IMR-90 (cell line): ENCODE results near the gene C14orf119. TPM values are rescaled to one million over a fixed set of nuclear protein-coding genes. Genes with fewer than 3 reads are reported as not detected.

Experiments
- ATAC-seq: fragments of 200-7000 bp; cut with Tn5 transposase; 2 replicates; pipeline ENCODE4 v1.9.1; 2020; ENCODE audit warnings: low read depth, mild to moderate bottlenecking, moderate library complexity
- BruUV-seq: library from RNA; stranded (reverse); fragments of 400-500 nt; replicated peaks from 2 replicates; lab custom pipeline; 2021; lab: Mats Ljungman, UMichigan
- CTCF ChIA-PET: fragments of 300-600 bp; formaldehyde crosslinking; extraction: SDS; loops from one replicate; lab custom pipeline; 2021; ENCODE audit warnings: antibody characterized with exemption; lab: Yijun Ruan, JAX
- POLR2A ChIA-PET: fragments of 300-600 bp; sonication (Branson Sonifier 250); formaldehyde crosslinking; loops from one replicate; lab custom pipeline; 2022; ENCODE audit warnings: antibody characterized with exemption; ENCODE audit not compliant: unreplicated experiment; lab: Charles Lee
- DNase-seq: peaks from one replicate; pipeline ENCODE4 v3.0.0; 2013
- H2AFZ ChIP-seq: replicated peaks from 2 replicates; pipeline ENCODE3; 2013; ENCODE audit warnings: low read length, mild to moderate bottlenecking; ENCODE audit not compliant: poor library complexity
- H2AK5ac ChIP-seq: 2 replicates; pipeline ENCODE4 v1.6.1; 2013; ENCODE audit warnings: low read depth, low read length, inconsistent platforms
- H2AK9ac ChIP-seq: replicated peaks from 2 replicates; pipeline ENCODE3; 2013; ENCODE audit warnings: mild to moderate bottlenecking, low read depth, low read length, moderate library complexity; ENCODE audit not compliant: poor library complexity
- H2BK120ac ChIP-seq: 2 replicates; pipeline ENCODE4 v1.6.1; 2013; ENCODE audit warnings: low read depth, low read length, inconsistent platforms
- H2BK15ac ChIP-seq: 3 replicates; pipeline ENCODE4 v1.6.1; 2013; ENCODE audit warnings: low read depth, low read length, inconsistent platforms
- H2BK20ac ChIP-seq: 2 replicates; pipeline ENCODE4 v1.6.1; 2013; ENCODE audit warnings: low read depth, mild to moderate bottlenecking, inconsistent platforms, low read length, moderate library complexity
- H2BK5ac ChIP-seq: 2 replicates; pipeline ENCODE4 v1.6.1; 2013; ENCODE audit warnings: mild to moderate bottlenecking, low read depth, low read length, inconsistent platforms; ENCODE audit not compliant: poor library complexity, severe bottlenecking
- H3K14ac ChIP-seq: replicated peaks from 2 replicates; pipeline ENCODE4 v1.6.1; 2013; ENCODE audit warnings: low read depth, low read length, inconsistent platforms
- H3K18ac ChIP-seq: 2 replicates; pipeline ENCODE4 v1.6.1; 2013; ENCODE audit warnings: low read depth, low read length, control low read depth
- H3K23ac ChIP-seq: 2 replicates; pipeline ENCODE4 v1.6.1; 2013; ENCODE audit warnings: low read depth, low read length, inconsistent platforms
- H3K27ac ChIP-seq: 2 replicates; pipeline ENCODE4 v1.5.1; 2013; ENCODE audit warnings: mild to moderate bottlenecking, control low read depth, low read length; ENCODE audit not compliant: insufficient read depth
- H3K27me3 ChIP-seq: 2 replicates; pipeline ENCODE4 v1.6.1; 2013; ENCODE audit warnings: low read length; ENCODE audit not compliant: control insufficient read depth, insufficient read depth
- H3K36me3 ChIP-seq: 2 replicates; pipeline ENCODE4 v1.6.1; 2013; ENCODE audit warnings: low read length, mixed read lengths; ENCODE audit not compliant: control insufficient read depth, insufficient read depth
- H3K4ac ChIP-seq: 2 replicates; pipeline ENCODE4 v1.6.1; 2013; ENCODE audit warnings: low read depth, low read length, inconsistent platforms
- H3K4me1 ChIP-seq: 2 replicates; pipeline ENCODE4 v1.6.1; 2013; ENCODE audit warnings: low read length, mixed read lengths; ENCODE audit not compliant: control insufficient read depth, insufficient read depth
- H3K4me2 ChIP-seq: 2 replicates; pipeline ENCODE4 v1.6.1; 2013; ENCODE audit warnings: low read depth, mild to moderate bottlenecking, control low read depth, low read length, moderate library complexity
- H3K4me3 ChIP-seq: 2 replicates; pipeline ENCODE4 v1.5.1; 2013; ENCODE audit warnings: low read depth, mild to moderate bottlenecking, control low read depth, low read length, moderate library complexity; ENCODE audit not compliant: insufficient read depth
- H3K56ac ChIP-seq: 2 replicates; pipeline ENCODE4 v1.6.1; 2013; ENCODE audit warnings: low read length, inconsistent platforms; ENCODE audit not compliant: insufficient read depth; ENCODE audit errors: extremely low read depth
- H3K79me1 ChIP-seq, 2 experiments: 2 replicates each; pipeline ENCODE4 v1.6.1; 2013; ENCODE audit warnings: low read length in 2 of 2, inconsistent platforms in 1 of 2, low read depth in 1 of 2
- H3K9ac ChIP-seq: 2 replicates; pipeline ENCODE4 v1.6.1; 2013; ENCODE audit warnings: low read depth, low read length, control low read depth
- H3K9me1 ChIP-seq: 2 replicates; pipeline ENCODE4 v1.6.1; 2013; ENCODE audit warnings: low read length, inconsistent platforms; ENCODE audit not compliant: insufficient read depth
- H3K9me3 ChIP-seq: 2 replicates; pipeline ENCODE4 v1.6.1; 2013; ENCODE audit warnings: low read length; ENCODE audit not compliant: control insufficient read depth, insufficient read depth
- H4K20me1 ChIP-seq: 2 replicates; pipeline ENCODE4 v1.6.1; 2013; ENCODE audit warnings: low read length, inconsistent platforms; ENCODE audit not compliant: insufficient read depth
- H4K5ac ChIP-seq: 2 replicates; pipeline ENCODE4 v1.6.1; 2013; ENCODE audit warnings: mild to moderate bottlenecking, low read depth, low read length, control low read depth
- H4K8ac ChIP-seq, 2 experiments: 2 replicates each; pipeline ENCODE4 v1.6.1; 2013; ENCODE audit warnings: low read depth in 2 of 2, low read length in 2 of 2, control low read depth in 1 of 2, inconsistent platforms in 1 of 2
- H4K91ac ChIP-seq: 2 replicates; pipeline ENCODE4 v1.6.1; 2013; ENCODE audit warnings: low read depth, low read length, inconsistent platforms; ENCODE audit not compliant: insufficient read depth
- CEBPB ChIP-seq: IDR thresholded peaks from 2 replicates; pipeline ENCODE4 v1.6.1; 2012; ENCODE audit warnings: low read depth, low read length, improper control_type of control experiment
- CHD1 ChIP-seq: IDR thresholded peaks from 2 replicates; pipeline ENCODE4 v1.6.1; 2012; ENCODE audit warnings: low read depth, low read length, improper control_type of control experiment
- FOS ChIP-seq: fragments of 150-350 bp; IDR thresholded peaks from 2 replicates; pipeline ENCODE4 v1.6.1; 2016; ENCODE audit warnings: low read depth, low read length
- MAZ ChIP-seq: IDR thresholded peaks from 2 replicates; pipeline ENCODE4 v1.6.1; 2012; ENCODE audit warnings: low read depth, mild to moderate bottlenecking, low read length, improper control_type of control experiment, moderate library complexity, borderline replicate concordance
- MXI1 ChIP-seq: IDR thresholded peaks from 2 replicates; pipeline ENCODE4 v1.6.1; 2012; ENCODE audit warnings: low read depth, mild to moderate bottlenecking, low read length, moderate library complexity, borderline replicate concordance
- POLR2A ChIP-seq: IDR thresholded peaks from 2 replicates; pipeline ENCODE4 v1.6.1; 2012; ENCODE audit warnings: mild to moderate bottlenecking, low read depth, low read length
- RAD21 ChIP-seq: IDR thresholded peaks from 2 replicates; pipeline ENCODE4 v1.6.1; 2012; ENCODE audit warnings: low read length, improper control_type of control experiment
- USF2 ChIP-seq: fragments of 150-350 bp; IDR thresholded peaks from 2 replicates; pipeline ENCODE4 v1.6.1; 2017; ENCODE audit warnings: mild to moderate bottlenecking, antibody characterized with exemption, low read length, low read depth
- WGBS, 2 experiments: methylation state at CpG; one replicate each; pipeline versions ENCODE4 v1.1.5 to v1.1.7; 2013; ENCODE audit warnings: missing lambda C conversion rate in 2 of 2; ENCODE audit not compliant: insufficient read length in 1 of 2; ENCODE audit errors: extremely low coverage in 2 of 2; 5-methylcytosine and 5-hydroxymethylcytosine counted together
- dilution Hi-C: fragments of 300-500 bp; cut with HindIII; formaldehyde crosslinking; loops from one replicate; pipeline ENCODE4 v1.14.3; 2018; ENCODE audit warnings: low sequenced_read_pairs; ENCODE audit not compliant: unreplicated experiment
- in situ Hi-C: fragments of 300-500 bp; cut with MboI; formaldehyde crosslinking; loops from 3 replicates; pipeline ENCODE4 v1.14.3; 2019; ENCODE audit warnings: low sequenced_read_pairs, inconsistent platforms, mixed read lengths
- intact Hi-C: fragments of 100-400 bp; cut with micrococcal nuclease; formaldehyde crosslinking; loops from 2 replicates; pipeline ENCODE4 v1.10.0; 2022
- polyA plus RNA-seq, 3 experiments: library from polyadenylated mRNA; depleted of rRNA; stranded (reverse); fragments of >200 nt; gene quantifications; 2 replicates each; pipeline ENCODE4 v1.2.3, GENCODE V29; 2012; ENCODE audit warnings: low replicate concordance in 1 of 3
- total RNA-seq: library from RNA; depleted of rRNA; stranded (reverse); fragments of >200 nt; gene quantifications from 2 replicates; pipeline ENCODE4 v1.2.3, GENCODE V29; 2012
- TF ChIP-seq, protein P1 (sequence below): conservative IDR thresholded peaks from 2 replicates; pipeline ENCODE4 v1.5.1; 2012; ENCODE audit warnings: mild to moderate bottlenecking, low read depth, low read length, improper control_type of control experiment

The C14orf119 gene
- total and polyA plus RNA-seq, 2 of the 4 experiments (the other 2 are of a cell fraction) = 74.0 to 83.7 TPM

GRCh38 chr14:23070262-23071129 is 24.8 kb upstream of the C14orf119 start:
- DNase-seq (no peak), ATAC-seq (peak; percentile 13)
- TF ChIP-seq USF2 (no peak), MAZ (no peak), CHD1 (no peak), FOS (no peak), POLR2A (no peak), MXI1 (no peak), RAD21 (no peak), CEBPB (no peak)
- TF ChIP-seq, protein P1, sequence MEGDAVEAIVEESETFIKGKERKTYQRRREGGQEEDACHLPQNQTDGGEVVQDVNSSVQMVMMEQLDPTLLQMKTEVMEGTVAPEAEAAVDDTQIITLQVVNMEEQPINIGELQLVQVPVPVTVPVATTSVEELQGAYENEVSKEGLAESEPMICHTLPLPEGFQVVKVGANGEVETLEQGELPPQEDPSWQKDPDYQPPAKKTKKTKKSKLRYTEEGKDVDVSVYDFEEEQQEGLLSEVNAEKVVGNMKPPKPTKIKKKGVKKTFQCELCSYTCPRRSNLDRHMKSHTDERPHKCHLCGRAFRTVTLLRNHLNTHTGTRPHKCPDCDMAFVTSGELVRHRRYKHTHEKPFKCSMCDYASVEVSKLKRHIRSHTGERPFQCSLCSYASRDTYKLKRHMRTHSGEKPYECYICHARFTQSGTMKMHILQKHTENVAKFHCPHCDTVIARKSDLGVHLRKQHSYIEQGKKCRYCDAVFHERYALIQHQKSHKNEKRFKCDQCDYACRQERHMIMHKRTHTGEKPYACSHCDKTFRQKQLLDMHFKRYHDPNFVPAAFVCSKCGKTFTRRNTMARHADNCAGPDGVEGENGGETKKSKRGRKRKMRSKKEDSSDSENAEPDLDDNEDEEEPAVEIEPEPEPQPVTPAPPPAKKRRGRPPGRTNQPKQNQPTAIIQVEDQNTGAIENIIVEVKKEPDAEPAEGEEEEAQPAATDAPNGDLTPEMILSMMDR = no peak
- no TSS peak for BruUV-seq
- Histone ChIP-seq H3K27ac (peak overlapping the region; percentile 82), H3K9me3 (no peaks in the 10 kb centered on the region), H3K18ac (peak overlapping the region; percentile 22; the same call in 1 of the 2 replicates), H3K56ac (peak overlapping the region; percentile 97), H2BK120ac (peak overlapping the region; percentile 17; the same call in 1 of the 2 replicates), H2BK5ac (peak overlapping the region; percentile 67), H2AFZ (no peak overlapping the region), H4K20me1 (peaks cover 46% of the 10 kb centered on the region), H4K91ac (peak overlapping the region; percentile 90), H3K79me1 (peaks cover 16 to 67% of the 10 kb centered on the region in 2 experiments), H3K4me1 (peaks cover 13% of the 10 kb centered on the region), H3K27me3 (no peaks in the 10 kb centered on the region), H2AK9ac (peak overlapping the region; percentile 99), H2BK20ac (peak overlapping the region; percentile 16; the same call in 1 of the 2 replicates), H3K4me3 (peak overlapping the region; percentile 55), H2AK5ac (peak overlapping the region; percentile 96), H3K9me1 (peaks cover 5% of the 10 kb centered on the region; the same call in 1 of the 2 replicates), H3K36me3 (peaks cover 40% of the 10 kb centered on the region), H2BK15ac (no peak overlapping the region), H4K8ac (peak overlapping the region; percentile 72 to 94), H3K9ac (peak overlapping the region; percentile 82), H3K14ac (peak overlapping the region; percentile 97), H3K4me2 (peak overlapping the region; percentile 93), H3K4ac (peak overlapping the region; percentile 95), H4K5ac (peak overlapping the region; percentile 21; the same call in 1 of the 2 replicates), H3K23ac (peak overlapping the region; percentile 94)
- POLR2A ChIA-PET = interaction anchor here (0.5 kb wide), 1 partner anchor 76 kb away, joined by 4 read pairs; no protein-coding TSS in a partner anchor
- intact Hi-C loops = no loop called here
- dilution Hi-C loops = no loop called here
- CTCF ChIA-PET = interaction anchor here (0.6 to 2.1 kb wide), 5 partner anchors 13 to 130 kb away, joined by 3 to 9 read pairs (median 3); partner anchors contain the start of genes ACIN1, C14orf119 and CDH24
- WGBS, 2 experiments = 0 to 93% methylated on average over 1 of the region's 10 CpGs
- in situ Hi-C loops = no loop called here
